Measurements from ENCODE around the gene KLK10. TPM values are rescaled to one million over a fixed set of nuclear protein-coding genes. Genes with fewer than 3 reads are reported as not detected.

KLK10 gene
- total RNA-seq: 1 to 10 TPM in 2 of 4 donors, under 1 TPM in 1, not detected in 1; 0.22 to 3.1 (median 1.4) TPM

DNA sequence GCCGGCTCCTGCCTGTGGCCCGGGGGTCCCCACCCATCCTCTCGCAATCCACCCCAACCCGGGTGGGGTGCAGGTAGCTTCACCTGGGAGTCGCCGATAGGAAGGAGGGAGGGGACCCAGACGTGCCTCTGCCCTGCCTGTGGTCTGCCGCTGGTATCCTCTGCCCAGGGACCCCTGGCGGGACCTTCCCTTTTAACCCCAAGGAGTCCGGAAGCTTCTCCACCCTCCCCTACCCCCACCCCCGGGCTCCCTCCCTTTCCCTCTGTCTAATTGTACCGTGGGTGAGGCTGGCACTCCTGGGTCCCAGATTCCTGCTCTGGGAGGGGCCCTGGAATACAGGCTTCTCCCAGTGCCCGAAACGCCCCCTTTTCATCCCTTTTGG lies at the start of gene KLK10:
TSS of gene KLK10 (minus strand) at position 166 of the 382 bp plus-strand sequence. CDS start 579 bp downstream, outside the sequence.
- Histone ChIP-seq H3K4me1 (peaks cover 0 to 35% (median 1%) of the 10 kb centered on the region in 4 donors), H3K27me3 (peaks cover 0 to 78% of the 10 kb centered on the region in 2 donors), H3K36me3 (no peaks in the 10 kb centered on the region), H3K4me3 (peak within 1 kb of the TSS in 2 of 4 donors; percentile 23 to 41), H3K9me3 (peaks cover 0 to 5% (median 0%) of the 10 kb centered on the region in 4 donors), H3K27ac (peak within 1 kb of the TSS in 1 of 4 donors; percentile 9)
- TF ChIP-seq EP300 (IDR thresholded peaks at IDR 0.05) (no peak), POLR2A (IDR thresholded peaks at IDR 0.05) (no peak)
- TF ChIP-seq, protein P1, sequence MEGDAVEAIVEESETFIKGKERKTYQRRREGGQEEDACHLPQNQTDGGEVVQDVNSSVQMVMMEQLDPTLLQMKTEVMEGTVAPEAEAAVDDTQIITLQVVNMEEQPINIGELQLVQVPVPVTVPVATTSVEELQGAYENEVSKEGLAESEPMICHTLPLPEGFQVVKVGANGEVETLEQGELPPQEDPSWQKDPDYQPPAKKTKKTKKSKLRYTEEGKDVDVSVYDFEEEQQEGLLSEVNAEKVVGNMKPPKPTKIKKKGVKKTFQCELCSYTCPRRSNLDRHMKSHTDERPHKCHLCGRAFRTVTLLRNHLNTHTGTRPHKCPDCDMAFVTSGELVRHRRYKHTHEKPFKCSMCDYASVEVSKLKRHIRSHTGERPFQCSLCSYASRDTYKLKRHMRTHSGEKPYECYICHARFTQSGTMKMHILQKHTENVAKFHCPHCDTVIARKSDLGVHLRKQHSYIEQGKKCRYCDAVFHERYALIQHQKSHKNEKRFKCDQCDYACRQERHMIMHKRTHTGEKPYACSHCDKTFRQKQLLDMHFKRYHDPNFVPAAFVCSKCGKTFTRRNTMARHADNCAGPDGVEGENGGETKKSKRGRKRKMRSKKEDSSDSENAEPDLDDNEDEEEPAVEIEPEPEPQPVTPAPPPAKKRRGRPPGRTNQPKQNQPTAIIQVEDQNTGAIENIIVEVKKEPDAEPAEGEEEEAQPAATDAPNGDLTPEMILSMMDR (IDR thresholded peaks at IDR 0.05): no peak
- WGBS, 2 donors: 2 to 8% methylated on average over 12 to 13 of the region's 14 CpGs
- no peak for DNase-seq (ENCODE audit: low spot score in 2 of 2)

DNA sequence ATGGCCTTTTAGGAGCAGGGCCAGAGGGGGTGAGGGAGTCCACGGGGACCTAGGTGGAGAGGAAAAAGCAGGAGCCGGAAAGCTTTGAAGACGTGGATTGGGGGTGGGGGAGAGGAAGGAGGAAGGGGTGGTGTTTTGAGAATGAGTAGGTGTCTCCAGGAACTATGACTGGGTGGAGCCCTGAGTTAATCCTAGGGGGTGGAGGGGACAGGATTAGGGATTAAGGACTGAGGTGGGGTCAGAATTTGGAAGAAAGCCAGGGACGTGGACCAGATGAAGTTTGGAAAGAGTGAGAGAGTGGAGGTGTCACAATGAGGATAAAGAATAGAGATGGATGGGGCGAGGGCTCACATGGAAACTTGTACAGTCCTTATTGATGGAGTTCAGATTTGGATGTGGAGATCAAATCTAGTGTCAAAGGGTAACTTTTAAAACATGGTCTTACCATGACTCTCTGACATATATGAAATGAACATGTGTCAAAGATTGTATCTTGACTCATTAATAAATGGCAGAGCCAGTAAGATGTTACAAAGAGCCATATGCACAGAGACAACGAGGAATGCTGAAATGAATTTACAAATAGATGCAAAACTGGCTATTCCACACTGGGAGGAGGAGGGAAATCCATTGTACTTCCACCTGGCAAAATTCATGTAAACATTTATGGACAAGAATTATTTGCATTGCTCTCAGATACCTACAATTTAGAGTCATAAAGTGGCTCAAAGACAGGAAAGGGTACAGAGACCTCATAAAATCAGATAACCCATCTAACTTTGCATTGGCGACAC lies 47.1 kb upstream of the KLK10 start:
- peaks cover 0 to 25% of the 10 kb centered on the region in 2 donors for H3K27me3 ChIP-seq
- no peak for TF ChIP-seq EP300 (IDR thresholded peaks at IDR 0.05)
- TF ChIP-seq, protein P1 (IDR thresholded peaks at IDR 0.05): no peak
- TF ChIP-seq POLR2A (IDR thresholded peaks at IDR 0.05): no peak
- H3K36me3 ChIP-seq: no peaks in the 10 kb centered on the region
- DNase-seq (ENCODE audit: low spot score in 2 of 2): no peak
- H3K9me3 ChIP-seq: no peaks in the 10 kb centered on the region
- 68 to 75% methylated on average over 7 of the region's 7 CpGs for WGBS, 2 donors
- H3K27ac ChIP-seq: no peak overlapping the region
- H3K4me3 ChIP-seq: no peak overlapping the region
- H3K4me1 ChIP-seq: peaks cover 0 to 14% (median 0%) of the 10 kb centered on the region in 4 donors

DNA sequence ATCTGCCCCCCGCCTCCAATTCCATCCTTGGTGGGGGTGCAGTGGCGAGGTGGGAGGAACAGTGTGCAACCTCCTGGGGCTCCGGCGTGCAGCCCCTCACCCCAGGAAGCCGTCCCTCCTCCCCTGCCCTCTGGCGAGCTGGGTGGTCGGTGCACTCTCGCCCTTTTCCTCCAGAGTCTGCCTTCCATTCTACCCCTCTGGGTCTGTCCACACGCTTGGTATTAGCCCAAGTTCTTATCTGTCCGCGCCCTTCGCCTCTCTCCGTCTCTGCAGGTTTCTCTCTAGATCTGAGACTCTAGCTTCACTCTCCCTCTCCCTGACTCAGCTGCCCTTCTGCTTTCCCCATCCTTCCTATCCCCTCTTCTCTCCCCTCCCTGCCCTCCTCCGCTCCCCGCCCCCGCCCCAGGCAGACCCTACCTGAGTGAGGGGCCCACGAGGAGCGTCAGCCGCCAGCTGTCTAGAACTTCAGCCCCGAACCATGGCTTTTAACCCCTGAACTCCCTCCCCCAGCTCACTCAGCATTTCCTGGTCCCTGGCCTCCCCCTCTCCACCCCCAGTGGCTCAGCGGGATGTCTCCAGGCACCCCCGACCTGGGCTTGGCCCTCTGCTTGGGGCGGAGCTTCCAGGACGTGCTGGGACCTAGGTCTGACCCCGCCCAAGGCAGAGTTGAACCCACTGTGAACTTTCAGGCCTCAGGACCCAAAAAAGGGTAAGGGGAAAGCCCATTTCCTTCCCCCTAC lies 45.9 kb upstream of the KLK10 start:
- Histone ChIP-seq H3K27me3 (peaks cover 0 to 25% of the 10 kb centered on the region in 2 donors), H3K4me1 (peaks cover 0 to 14% (median 0%) of the 10 kb centered on the region in 4 donors), H3K9me3 (no peaks in the 10 kb centered on the region), H3K36me3 (no peaks in the 10 kb centered on the region), H3K4me3 (peak overlapping the region in 1 of 4 donors; percentile 36), H3K27ac (no peak overlapping the region)
- DNase-seq (ENCODE audit: low spot score in 2 of 2): no peak
- TF ChIP-seq POLR2A (IDR thresholded peaks at IDR 0.05): no peak
- TF ChIP-seq, protein P1 (IDR thresholded peaks at IDR 0.05): no peak
- TF ChIP-seq EP300 (IDR thresholded peaks at IDR 0.05): no peak
- WGBS, 2 donors: 9 to 11% methylated on average over 25 of the region's 25 CpGs

- 17 to 19% methylated on average over 28 to 34 of the region's 38 CpGs for WGBS, 2 donors
Measured at GRCh38 chr19:51064534-51065220, 45.2 kb upstream of the KLK10 start, which contains the start of gene KLK13. KLK13 (minus strand) TSS chr19:51065092; CDS start chr19:51065067, 25 bp downstream.

More at GRCh38 chr19:51064534-51065220, 45.2 kb upstream of the KLK10 start, which contains the start of gene KLK13:
- TF ChIP-seq EP300 (IDR thresholded peaks at IDR 0.05) (no peak), POLR2A (IDR thresholded peaks at IDR 0.05) (no peak)
- TF ChIP-seq, protein P1 (IDR thresholded peaks at IDR 0.05): no peak
- Histone ChIP-seq H3K4me3 (peak within 1 kb of the TSS in 1 of 4 donors; percentile 36), H3K9me3 (no peaks in the 10 kb centered on the region), H3K27ac (no peak within 1 kb of the TSS), H3K27me3 (peaks cover 0 to 25% of the 10 kb centered on the region in 2 donors), H3K4me1 (peaks cover 0 to 14% (median 0%) of the 10 kb centered on the region in 4 donors), H3K36me3 (no peaks in the 10 kb centered on the region)
- DNase-seq (ENCODE audit: low spot score in 2 of 2): no peak
